Forelimb muscle (tissue), 1 donor: ENCODE measurements around the gene KCNA3. TPM values are rescaled to one million over a fixed set of nuclear protein-coding genes. Genes with fewer than 3 reads are reported as not detected.

Source experiments
- DNase-seq: peaks from one replicate; pipeline ENCODE4 v3.0.0-alpha.2; 2013; ENCODE audit warnings: low read depth
- polyA plus RNA-seq: library from polyadenylated mRNA; unstranded; fragments of 120-200 nt; gene quantifications from one replicate; pipeline ENCODE4 v1.2.1, GENCODE V29; 2013; ENCODE audit not compliant: insufficient read length

Gene KCNA3
- 0.15 TPM for polyA plus RNA-seq

- no peak for DNase-seq
Observed at GRCh38 chr1:110674337-110675059, at the start of gene KCNA3. Gene KCNA3, minus strand, starts transcription at chr1:110674940. Its CDS starts 131 bp downstream, at chr1:110674809.

DNA sequence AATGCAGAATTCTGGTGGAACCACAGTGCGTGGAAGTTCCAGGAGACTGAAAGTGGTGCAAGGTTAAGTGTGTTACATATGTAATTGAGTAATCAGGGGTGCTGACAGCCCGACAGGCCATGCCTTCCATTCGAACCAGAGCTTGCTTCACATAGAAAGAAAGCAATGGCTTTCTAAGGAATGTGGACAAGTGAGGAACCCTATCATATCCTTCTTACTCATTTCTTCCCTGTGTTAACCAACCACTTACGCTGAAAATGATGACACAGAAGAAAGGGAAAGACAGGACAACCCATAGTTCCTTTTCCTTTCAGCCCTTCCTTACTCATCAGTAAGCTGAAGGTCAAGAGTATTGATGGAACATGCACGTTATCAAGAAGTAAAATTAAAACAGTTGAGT lies 48.1 kb upstream of the KCNA3 start:
- DNase-seq, result no peak

DNA sequence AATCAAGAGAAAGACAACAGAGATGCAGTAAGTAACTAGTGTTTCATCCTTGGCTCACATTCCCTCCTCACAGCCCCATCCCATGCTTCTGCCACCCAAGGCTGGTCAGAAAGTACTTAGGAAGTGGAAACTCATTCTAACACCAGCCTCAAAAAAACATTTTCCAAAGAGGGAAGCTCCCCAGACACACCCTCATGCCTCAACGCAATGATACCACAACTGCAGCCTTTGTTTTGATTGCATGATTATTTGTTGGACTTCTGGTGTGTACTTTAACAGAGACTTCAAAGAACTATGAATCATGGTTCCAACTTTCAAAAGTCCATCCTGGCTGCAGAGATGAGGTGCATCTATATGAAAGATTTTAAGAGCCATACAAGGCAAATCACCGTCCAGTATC lies 45.2 kb upstream of the KCNA3 start:
- DNase-seq, result no peak

- no peak for DNase-seq
Observed at GRCh38 chr1:110718452-110718851, 43.7 kb upstream of the KCNA3 start.

- DNase-seq, result no peak
Observed at GRCh38 chr1:110717179-110717578, 42.4 kb upstream of the KCNA3 start.

DNA sequence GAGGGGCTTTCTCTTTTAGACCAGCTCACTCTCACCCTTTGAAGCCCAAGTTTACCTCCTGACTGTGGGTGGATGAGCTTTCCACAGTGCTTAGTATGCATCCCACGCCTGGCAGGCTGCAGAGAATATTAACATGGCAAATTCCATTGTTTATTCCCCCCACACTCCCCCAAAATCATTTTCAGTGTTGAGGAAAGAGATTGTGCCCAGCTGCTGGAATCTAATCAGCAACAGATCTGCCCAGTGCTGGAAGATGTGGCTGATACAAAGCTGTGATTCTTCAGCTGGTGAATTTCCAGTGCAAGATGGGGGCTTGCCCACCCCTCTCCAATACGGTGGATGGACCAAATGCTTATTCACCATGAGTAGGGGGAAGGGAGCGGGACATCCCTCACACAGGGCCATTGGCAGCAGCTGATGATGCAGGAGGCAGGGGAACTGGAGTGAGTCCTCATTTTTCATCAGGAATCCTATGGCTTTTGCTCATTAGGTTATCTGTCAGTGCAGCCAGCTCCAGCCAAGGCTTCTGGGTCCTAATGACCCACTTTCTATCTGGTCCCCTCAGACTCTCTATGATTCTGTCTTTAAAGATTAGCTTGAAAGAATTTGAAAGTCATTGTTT lies 39.7 kb upstream of the KCNA3 start:
- no peak for DNase-seq

GRCh38 chr1:110713221-110713620 lies 38.5 kb upstream of the KCNA3 start:
- DNase-seq, result no peak

DNA sequence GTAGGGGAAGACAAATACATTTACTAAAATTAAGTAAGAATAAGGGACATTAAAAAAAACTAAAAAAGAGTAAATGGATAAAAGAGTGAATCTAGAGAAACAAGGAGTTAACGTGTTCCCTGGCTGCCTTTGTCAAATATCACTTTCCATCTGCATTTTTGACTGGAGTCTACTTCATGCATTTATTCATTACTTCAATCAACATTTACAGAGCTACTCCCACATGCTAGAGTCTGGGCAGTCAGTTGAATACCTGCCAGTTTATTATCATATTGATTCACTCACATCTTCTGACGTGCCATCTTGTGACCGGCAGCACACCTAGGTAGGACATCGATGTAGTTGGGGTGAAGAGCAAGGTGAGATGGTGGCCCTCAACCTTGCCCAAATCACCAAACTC lies 35.6 kb upstream of the KCNA3 start:
- DNase-seq, result no peak

DNA sequence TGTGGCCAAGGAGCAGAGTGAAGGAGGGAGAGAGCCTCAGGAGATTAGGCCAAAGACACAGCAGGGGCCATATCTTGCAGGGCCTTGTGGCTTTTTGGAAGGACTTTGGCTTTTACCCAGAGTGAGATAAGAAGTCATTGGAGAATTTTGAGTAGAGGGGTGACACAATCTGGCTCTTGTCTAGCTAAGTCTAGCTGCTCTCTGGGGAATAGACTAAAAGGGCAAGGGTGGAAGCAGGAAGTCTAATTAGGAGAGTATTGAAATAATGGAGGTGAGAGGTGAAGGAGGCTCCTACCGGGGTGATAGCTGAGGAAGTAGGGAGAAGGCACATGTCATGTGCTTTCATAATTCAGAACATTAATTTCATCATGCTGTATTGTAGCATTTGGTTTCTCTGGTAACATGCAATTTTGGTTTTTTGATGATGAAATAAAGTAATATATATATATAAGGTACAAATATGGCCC lies 34.3 kb upstream of the KCNA3 start:
- no peak for DNase-seq

GRCh38 chr1:110707232-110707631 lies 32.5 kb upstream of the KCNA3 start:
- no peak for DNase-seq

DNA sequence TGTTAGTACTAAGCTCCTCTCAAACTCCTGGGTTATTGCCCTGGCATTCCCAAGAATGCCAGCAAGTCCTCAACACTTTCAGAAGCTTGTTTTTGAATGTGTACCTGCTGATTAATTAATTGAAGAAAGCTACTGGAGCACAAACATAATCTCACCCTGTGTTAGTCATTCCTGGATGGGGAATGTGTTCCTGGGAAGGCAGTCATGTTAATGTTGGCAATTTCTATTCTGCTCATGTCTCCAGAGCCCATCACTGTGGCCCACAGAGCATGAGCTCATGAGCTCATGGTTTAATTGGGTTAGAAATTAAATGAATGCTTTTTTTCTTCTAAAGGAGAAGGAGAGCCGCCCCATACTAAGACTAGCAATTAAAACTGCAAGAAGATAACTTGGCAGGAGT lies 31.9 kb upstream of the KCNA3 start:
- DNase-seq, result no peak

GRCh38 chr1:110702260-110702659 lies 27.5 kb upstream of the KCNA3 start:
- DNase-seq, result no peak

- no peak for DNase-seq
Observed at GRCh38 chr1:110700767-110701166, 26.0 kb upstream of the KCNA3 start.

DNA sequence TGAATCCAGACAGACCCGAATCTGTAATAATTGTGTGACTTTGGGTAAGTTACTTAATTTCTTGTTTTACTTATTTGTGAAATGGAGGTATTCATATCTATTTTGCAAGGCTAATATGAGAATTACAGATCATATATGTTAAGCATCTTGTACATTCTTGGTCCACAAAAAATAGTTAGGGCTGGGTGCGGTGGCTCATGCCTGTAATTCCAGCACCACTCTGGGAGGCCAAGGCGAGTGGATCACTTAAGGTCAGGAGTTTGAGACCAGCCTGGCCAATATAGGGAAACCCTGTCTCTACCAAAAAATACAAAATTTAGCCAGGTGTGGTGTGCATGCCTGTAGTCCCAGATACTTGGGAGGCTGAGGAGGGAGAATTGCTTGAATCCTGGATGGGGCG lies 22.9 kb upstream of the KCNA3 start:
- no peak for DNase-seq

DNA sequence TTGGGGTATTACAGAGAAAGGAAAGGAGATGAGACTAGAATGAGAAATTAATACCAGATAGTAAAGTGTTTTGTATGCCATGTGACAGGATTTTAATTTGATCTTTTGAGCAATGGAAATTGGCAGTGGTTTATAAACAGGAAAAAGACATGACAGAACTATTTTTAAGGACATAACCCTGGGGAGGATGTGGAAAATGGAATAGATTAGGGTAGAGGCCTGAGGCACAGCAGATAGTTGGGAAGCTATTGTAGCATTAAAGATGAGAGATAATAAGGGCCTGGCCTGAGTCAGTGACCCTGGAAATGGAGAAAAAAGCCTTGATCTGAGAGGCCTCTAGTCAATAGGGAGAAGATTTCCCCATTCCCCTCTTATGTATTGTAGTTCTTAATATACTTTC lies 22.1 kb upstream of the KCNA3 start:
- no peak for DNase-seq

- DNase-seq, result no peak
Observed at GRCh38 chr1:110690709-110691365, 16.1 kb upstream of the KCNA3 start.

- DNase-seq, result no peak
Observed at GRCh38 chr1:110689868-110690267, 15.1 kb upstream of the KCNA3 start.

DNA sequence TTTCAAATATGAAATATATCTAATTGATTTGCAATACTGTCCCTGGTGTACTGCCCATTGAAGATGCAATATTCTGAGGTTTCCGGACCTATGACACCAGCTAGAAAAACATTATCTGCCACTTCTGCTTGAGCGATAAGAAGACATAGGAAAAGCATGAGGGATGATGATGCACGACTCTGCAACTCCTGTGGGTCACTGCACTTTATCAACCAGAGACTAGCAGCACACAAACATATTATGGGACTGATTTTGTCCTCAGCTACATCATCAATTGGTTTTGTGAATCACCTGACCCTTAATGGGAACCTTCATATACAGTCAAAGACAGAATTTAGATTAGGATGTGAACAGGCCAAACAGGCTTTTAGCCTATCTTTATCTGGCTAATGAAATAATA lies 13.8 kb upstream of the KCNA3 start:
- DNase-seq, result no peak

DNA sequence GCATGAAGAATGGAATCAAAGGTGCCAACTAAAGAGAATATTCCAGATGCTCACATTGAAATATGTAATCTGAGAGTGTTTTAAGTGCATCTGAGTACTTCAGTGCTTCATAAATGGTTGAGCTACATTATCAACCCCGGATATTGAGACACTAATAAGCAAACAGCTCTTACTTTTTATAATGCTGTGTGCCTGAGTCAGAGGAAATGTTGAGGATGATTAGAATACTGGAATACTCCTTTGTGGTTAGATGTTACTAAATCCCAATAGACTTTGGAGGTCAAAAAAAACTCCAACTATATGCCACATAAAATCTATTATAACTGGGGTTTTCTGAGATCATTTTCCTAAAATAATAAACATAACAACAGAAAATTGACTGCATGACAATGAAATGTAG lies 12.5 kb upstream of the KCNA3 start:
- DNase-seq, result no peak

GRCh38 chr1:110686188-110686587 lies 11.4 kb upstream of the KCNA3 start:
- no peak for DNase-seq

DNA sequence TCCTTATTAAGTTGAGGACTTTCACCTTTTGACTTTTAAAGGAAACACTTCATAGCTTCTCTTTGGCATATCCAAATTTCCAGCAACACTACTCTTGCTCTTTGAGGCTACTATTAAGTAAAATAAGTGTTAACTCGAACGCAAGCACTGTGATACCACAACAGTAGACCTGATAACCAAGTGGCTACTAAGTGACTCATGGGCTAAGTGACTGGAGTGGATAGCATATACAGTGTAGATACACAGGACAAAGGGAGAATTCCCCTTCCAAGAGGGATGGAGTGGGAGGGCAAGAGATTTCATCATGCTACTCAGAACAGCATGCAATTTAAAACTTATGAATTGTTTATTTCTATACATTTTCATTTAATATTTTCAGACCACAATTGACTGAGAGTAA lies 9.8 kb upstream of the KCNA3 start:
- DNase-seq, result no peak

DNA sequence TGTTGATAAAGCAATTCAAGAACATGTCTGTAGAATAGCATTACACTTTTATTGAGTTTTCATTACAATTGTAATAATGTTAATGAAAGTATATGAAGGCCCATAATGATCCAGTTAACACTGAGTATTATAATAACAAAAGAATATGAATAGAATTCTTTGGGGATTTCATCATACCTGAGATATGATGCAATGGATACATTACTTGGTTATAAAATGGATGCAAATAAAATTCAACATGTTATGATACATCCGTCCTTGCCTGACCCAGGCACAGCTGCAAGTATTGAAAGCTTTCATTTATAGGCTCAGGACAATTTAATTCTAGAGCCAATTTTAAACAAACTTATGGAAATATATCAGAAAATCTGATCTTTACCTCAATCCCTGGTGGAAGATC lies 8.2 kb upstream of the KCNA3 start:
- DNase-seq, result no peak
